ENCODE results near the gene HLCS.

Gene HLCS

GRCh38 chr21:36766511-36766910 lies 200.0 kb downstream of the HLCS start:
- no peak for DNase-seq

- DNase-seq: no peak
These were observed 201.2 kb downstream of the HLCS start for GRCh38 chr21:36765229-36765628.

DNA sequence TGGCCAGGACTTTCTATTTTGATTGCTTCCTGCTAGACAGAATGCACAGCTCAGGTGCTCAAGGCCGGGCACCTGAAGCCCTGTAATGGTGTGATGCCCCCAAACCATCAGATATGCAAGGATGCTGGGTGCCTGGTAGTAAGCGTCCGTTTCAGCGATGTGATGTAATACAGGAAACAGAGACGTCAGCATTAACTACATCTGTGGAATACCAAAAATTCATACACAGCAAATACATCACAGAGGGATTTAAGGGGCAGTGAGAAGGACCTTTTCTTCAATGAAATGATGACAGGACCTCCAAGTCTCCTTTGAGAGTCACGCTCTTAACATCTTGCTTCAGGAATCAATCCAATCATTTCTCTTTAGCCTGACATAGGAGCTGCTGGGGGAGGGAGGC lies 203.2 kb downstream of the HLCS start:
- no peak for DNase-seq

DNA sequence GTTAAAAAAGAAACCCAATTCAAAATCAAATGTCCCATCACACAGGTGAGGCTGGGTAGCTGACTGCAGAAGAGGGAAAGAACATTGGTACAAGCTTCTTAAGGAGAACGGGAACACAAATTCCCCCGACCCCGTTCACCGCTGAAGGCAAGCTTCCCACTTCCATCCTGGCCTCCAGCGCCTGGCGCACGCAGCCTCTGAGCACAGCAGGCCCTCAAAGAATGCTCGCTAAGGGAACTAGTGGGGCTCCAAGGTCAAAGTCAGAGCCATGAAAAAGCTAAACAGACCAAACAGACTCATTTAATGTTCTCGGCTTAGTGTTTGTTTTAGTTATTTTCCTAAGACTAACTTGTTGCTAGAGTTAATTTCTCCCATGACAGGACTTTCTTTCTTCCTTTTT lies 203.8 kb downstream of the HLCS start:
- no peak for DNase-seq

DNA sequence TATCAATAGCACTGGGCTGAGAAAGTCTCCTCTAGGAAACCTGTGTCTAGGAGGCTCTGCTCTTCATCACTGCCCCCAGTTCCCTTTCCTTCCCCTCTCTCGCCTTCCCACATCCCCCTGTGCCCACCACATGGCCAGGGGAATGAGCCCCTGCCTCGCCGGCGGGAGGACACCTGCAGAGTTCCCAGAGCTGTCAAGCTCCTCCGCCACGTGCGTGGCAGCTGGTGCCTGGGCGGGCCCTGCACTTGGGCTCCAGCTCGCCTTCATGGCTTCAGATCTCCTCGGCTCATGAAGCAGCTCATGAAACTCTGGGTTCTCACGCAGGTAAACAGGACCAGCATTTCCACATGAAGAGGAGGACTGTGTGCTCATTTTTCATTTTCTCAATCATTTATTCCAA lies 204.8 kb downstream of the HLCS start:
- DNase-seq: no peak

- no peak for DNase-seq
These were observed 207.0 kb downstream of the HLCS start for GRCh38 chr21:36759348-36760083.

GRCh38 chr21:36757196-36757595 lies 209.3 kb downstream of the HLCS start:
- no peak for DNase-seq

DNA sequence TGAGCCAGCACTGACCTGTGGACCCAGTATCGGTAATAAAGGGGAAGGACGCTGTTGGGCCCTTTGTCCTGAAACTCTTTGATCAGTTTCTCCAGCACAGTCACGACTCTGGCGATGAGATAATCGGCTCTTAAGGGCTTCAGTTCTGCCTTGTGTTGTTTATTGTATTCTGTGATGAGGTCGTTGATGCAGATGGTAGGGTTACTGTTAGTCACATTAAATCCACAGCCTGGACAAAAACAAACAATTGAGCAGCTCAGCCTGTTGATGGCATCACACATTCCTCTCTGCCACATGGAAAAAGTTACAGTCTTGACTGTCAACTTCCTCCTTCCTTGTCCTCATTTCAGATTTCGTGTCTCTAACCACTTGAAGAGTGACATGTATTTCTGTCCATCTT lies 209.9 kb downstream of the HLCS start:
- DNase-seq: no peak

- no peak for DNase-seq
These were observed 212.1 kb downstream of the HLCS start for GRCh38 chr21:36754241-36754898.

DNA sequence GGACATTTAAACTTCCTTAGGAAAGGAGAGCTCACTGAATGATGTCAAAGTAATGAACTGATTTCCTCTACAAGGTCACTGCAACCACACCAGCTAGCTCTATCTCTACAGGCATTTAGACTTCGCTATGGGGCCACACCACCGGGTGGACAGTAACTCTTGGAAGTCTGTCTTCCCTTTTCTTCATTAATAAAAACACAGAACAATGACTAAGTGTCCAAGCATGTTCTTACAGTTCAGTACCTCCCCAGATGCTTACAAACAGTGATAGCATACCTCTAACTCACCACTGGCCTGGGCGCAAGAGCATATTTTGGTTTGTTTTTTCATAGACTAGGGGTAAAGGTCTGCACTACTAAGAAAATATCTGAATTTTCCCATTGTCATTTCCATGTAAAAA lies 212.9 kb downstream of the HLCS start:
- no peak for DNase-seq

- no peak for DNase-seq
These were observed 215.1 kb downstream of the HLCS start for GRCh38 chr21:36751383-36751782.

- no peak for DNase-seq
These were observed 215.9 kb downstream of the HLCS start for GRCh38 chr21:36750576-36750959.

DNA sequence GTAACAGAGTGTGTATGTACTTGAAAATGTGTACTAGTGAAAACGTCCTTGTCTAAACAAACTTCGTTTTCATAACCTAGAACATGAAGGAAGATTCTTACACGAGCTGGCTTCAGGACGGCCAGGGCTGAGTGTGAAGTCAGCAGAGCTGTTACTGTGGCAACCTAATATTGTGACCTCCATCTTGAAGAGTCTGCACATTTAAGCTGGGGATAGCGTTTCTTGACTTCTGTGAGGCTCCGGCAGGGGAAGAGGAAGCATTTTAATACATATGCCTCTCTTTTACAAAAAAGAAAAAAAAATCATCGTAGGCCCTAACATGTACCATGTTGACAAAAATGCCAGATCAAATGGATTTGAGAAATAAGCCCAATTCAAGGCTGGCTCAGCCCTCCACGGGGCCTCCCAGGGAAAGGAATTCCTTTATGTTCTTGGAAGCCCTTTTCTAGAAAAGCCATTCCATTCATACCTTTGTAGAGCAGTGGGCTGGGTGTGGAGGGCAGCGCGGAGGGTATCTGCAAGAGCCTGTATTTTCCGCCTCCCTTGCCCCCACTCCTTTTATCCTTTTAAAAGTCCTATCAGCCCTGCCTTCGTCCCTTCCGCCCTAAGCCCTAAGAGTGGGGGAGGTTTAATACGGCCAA lies 216.4 kb downstream of the HLCS start:
- DNase-seq: no peak

DNA sequence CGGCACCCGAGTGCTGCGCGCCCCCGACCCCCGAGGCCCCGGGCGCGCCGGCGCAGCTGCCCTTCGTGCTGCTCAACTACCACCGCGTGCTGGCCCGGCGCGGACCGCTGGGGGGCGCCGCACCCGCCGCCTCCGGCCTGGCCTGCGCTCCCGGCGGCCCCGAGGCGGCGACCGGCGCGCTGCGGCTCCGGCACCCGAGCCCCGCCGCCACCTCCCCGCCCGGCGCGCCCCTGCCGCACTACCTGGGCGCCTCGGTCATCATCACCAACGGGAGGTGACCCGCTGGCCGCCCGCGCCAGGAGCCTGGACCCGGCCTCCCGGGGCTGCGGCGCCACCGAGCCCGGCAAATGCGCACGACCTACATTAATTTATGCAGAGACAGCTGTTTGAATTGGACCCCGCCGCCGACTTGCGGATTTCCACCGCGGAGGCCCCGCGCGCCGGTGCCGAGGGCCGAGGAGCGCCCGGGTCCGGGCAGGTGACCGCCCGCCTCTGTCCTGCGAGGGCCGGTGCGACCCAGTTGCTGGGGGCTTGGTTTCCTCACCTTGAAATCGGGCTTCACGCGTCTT lies 218.6 kb downstream of the HLCS start:
- peak; percentile 66 for DNase-seq

DNA sequence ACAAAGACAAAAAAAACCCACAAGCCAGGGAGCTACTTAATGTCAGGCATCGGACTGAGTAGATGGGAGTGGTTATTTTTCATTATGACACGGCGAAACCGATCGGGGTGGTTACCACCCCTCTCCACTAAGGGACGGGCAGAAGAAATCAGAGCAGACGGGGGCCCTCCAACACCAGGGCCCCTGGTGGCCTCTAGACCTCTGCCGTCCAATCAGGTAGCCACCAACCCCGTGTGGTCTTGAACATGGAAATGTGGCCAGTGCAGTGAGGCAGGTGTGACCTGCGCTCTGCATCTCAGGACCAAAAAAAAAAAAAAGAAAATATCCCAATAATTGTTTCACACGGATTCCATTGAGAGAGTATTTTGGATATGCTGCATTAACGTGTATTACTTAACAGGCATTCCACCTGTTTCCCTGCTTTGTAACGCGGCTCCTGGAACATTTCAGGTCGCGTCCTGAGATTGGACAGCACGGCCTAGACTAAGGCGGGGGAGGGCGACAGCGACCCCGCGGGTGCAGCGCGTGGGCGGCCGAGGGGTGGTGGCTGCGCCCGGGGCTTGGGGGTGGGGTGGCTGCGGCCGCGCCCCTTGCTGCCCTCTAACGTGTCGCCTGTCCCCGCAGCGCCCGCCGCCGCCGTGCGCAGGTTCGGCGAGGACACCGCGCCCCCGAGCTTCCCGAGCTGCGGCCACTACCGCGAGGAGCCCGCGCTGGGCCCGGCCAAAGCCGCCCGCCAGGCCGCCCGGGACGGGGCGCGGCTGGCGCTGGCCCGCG lies 219.2 kb downstream of the HLCS start:
- peak; percentile 19 for DNase-seq

DNA sequence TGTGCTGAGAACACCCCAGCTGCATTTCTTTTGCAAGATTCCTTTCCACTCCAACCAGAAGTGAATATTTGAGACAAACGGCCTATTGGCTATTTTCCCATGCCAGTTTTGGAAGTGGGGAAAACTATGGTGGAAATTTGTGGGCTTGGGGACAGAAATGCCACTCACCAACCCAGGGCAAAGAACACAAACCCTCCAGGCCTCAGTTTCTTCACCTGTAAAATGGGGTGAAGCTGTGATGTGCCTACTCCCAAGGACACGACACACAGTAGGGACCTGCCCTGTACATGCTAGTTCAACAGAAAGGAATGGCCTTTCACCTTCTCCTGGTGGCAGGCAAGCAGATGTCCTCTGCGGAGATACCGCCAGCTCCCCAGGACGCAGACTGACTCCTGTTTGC lies 221.0 kb downstream of the HLCS start:
- DNase-seq: no peak

DNA sequence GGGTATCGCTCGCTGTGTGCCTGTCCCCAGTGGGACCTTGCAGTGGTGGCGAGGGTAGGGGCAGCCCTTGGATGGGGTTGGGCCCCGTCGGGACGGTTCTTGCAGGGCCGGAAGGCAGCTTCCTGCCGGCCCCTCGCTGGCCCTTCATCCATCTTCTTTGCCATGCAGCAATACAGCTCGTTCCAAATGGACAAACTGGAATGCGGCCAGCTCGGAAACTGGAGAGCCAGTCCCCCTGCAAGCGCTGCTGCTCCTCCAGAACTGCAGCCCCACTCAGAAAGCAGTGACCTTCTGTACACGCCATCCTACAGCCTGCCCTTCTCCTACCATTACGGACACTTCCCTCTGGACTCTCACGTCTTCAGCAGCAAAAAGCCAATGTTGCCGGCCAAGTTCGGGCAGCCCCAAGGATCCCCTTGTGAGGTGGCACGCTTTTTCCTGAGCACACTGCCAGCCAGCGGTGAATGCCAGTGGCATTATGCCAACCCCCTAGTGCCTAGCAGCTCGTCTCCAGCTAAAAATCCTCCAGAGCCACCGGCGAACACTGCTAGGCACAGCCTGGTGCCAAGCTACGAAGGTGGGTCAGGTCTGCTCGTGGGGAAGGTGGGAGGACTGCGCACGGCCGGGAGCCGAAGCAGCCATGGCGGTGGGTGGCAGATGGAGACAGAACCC lies 221.8 kb downstream of the HLCS start:
- DNase-seq: no peak

DNA sequence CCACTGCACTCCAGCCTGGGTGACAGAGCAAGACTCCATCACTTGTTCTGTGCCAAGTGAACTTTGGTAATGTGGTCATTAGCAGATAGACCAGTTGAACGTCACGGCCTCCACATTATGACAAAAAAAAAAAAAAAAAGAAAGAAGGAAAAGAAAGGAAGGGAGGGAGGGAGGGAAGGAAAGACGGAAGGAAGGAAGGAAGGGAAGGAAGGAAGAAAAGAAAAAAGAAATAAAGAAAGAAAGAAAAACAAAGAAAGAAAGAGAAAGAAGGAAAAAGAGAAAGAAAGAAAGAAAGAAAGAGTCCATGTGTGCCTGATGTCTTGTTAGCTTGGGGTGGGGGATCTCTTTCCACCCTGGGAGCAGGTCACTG lies 222.3 kb downstream of the HLCS start:
- DNase-seq: no peak

DNA sequence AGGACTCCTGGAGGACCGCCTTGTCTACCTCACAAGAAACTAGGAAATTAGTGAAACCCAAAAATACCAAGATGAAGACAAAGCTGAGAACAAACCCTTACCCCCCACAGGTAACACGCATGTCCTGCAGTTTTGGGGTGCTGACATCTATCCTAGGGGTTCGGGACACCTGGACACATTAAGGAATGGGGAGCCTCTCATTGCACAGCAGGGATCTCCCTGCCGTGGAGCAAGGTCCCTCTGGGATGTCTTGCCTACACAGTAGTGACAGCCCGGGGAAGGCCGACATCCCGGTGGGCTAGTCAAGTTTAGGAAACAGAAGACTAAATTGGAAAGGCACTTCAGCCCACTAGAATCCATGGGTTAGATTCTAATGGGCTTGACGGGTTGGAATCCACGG lies 223.0 kb downstream of the HLCS start:
- no peak for DNase-seq

DNA sequence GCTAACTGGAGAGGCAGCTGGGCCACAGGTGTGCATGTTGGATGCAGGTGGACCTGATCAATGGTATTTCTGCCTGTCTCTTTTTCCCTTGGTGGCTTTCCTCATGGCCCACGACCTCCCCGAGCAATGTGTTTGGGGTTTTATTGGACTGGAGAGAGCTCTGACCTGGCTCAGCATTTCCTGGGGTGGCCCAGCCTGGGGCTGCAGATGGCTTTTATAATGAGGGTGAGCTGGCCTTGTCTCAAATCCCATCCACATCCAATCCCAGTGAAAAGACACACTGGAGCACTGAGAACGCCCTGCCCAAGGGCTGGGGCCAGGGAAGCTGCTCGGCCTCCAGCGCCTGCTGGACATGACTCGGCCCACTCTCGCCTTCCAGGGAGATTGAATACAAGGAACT lies 223.5 kb downstream of the HLCS start:
- DNase-seq: no peak

GRCh38 chr21:36741506-36741905 lies 225.0 kb downstream of the HLCS start:
- no peak for DNase-seq

- no peak for DNase-seq
These were observed 227.9 kb downstream of the HLCS start for GRCh38 chr21:36738489-36739126.

Measured in activated CD4-positive, alpha-beta T cell treated with anti-CD3 and anti-CD28 coated beads, Interleukin-10, Interleukin-2, amounts not matched to agents 100 ng/mL and 50 ng/mL, durations not matched to agents 16 hours and 8 hours (primary cell).